ENCODE data around the gene VSTM4.

Gene VSTM4

DNA sequence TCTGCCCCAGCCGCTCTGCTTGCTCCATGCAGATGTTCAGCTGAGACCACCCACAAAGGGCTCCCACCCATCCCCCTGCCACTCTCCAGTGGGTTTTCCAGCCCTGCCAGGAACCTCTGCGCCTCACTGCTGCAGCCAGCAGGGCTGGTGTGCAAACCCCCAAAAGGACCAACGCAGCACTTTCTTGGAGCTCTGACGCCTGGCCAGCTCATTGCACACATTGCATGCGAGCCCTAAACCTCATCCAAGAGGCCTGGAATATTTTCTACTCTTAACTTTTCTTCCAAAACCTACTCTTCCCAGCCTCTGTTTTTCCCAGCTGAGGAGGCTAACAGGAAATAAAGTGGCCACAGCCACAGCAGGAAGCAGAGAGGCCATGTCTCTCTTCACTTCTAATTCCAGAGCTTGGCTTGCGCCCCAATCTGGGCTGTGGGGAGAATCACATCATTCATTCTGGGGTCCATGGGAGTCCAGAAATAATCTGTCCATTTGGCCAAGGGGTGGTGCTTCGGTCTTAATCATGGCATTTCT is 23.1 kb upstream of the VSTM4 start:
- TF ChIP-seq, protein P1, sequence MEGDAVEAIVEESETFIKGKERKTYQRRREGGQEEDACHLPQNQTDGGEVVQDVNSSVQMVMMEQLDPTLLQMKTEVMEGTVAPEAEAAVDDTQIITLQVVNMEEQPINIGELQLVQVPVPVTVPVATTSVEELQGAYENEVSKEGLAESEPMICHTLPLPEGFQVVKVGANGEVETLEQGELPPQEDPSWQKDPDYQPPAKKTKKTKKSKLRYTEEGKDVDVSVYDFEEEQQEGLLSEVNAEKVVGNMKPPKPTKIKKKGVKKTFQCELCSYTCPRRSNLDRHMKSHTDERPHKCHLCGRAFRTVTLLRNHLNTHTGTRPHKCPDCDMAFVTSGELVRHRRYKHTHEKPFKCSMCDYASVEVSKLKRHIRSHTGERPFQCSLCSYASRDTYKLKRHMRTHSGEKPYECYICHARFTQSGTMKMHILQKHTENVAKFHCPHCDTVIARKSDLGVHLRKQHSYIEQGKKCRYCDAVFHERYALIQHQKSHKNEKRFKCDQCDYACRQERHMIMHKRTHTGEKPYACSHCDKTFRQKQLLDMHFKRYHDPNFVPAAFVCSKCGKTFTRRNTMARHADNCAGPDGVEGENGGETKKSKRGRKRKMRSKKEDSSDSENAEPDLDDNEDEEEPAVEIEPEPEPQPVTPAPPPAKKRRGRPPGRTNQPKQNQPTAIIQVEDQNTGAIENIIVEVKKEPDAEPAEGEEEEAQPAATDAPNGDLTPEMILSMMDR (IDR thresholded peaks at IDR 0.05; ENCODE audit: extremely low read depth, insufficient read depth, missing control alignments), result no peak
- in situ Hi-C loops (cut with MboI; ENCODE audit: low pct_unique_long_range_greater_than_20kb, low sequenced_read_pairs, unreplicated experiment), result no loop called here
- DNase-seq (ENCODE audit: low spot score), result no peak

DNA sequence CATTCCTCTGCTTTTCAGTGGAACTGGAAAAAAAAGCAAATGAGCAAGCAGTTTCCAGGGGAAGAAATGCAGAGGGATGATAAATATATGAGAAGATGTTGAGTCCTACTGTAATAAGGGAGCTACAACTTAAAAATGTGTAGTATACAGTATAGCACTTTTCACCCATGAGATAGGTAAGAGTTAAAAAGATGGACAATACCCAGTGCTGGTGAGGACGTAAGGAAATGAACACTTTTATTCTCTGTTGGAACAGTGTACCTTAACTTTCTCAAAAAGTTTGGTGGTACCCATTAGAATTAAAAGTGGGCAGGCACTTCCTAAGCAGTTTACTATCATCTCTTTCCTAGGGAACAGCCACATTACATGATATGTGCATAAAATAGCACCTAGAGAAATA is 21.2 kb upstream of the VSTM4 start:
- TF ChIP-seq, protein P1 (IDR thresholded peaks at IDR 0.05; ENCODE audit: extremely low read depth, insufficient read depth, missing control alignments), result no peak
- DNase-seq (ENCODE audit: low spot score), result no peak
- in situ Hi-C loops (cut with MboI; ENCODE audit: low pct_unique_long_range_greater_than_20kb, low sequenced_read_pairs, unreplicated experiment), result no loop called here

DNA sequence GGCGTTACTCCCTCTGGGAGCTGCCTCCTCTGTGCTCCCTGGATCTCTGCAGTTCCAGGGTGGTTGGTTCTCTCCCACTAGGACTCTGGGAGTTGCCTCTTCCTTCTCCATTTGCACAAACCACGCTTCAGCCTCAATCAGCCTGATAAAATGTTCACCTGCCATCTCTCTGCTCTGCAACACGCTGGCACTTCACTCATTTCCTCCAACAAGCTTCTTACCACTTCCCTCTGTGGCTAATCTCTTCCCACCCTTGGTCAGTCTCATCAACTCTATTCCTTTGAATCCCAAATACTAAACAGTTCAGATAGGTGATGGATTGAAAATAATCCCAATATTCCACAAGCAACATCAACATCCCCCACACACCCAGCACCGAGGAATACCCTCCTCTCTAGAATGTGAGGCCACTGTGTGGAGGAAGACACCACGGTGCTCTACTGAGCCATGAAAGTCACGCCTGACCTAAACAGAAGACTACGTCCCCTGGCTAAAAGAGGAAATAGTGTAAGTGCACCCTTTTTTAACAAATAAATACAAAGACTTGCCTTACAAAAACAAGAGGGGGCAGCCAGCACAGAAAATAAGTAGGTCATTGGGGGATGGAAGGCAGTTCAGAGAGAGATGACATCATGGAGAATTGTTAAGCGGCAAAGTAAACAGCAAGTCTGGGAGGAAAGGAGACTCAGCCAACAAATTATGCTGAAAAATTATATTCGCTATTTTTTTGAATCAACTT is 20.4 kb upstream of the VSTM4 start:
- in situ Hi-C loops (cut with MboI; ENCODE audit: low pct_unique_long_range_greater_than_20kb, low sequenced_read_pairs, unreplicated experiment), result no loop called here
- DNase-seq (ENCODE audit: low spot score), result peak; percentile 60
- TF ChIP-seq, protein P1 (IDR thresholded peaks at IDR 0.05; ENCODE audit: extremely low read depth, insufficient read depth, missing control alignments), result no peak

DNA sequence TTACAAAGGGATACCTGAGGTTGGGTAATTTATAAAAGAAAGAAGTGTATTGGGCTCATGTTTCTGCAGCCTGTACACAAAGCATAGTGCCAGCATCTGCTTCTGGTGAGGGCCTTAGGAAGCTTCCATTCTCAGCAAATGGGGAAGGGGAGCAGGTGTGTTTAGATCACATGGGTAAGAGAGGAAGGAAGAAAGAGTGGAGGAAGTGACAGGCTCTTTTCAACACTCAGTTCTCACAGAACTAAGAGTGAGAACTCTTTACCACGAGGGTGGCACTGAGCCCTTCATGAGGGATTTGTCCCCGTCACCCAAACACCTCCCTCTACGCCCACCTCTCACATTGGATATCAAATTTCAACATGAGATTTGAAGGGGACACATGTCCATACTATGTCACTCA is 19.0 kb upstream of the VSTM4 start:
- TF ChIP-seq, protein P1 (IDR thresholded peaks at IDR 0.05; ENCODE audit: extremely low read depth, insufficient read depth, missing control alignments), result no peak
- in situ Hi-C loops (cut with MboI; ENCODE audit: low pct_unique_long_range_greater_than_20kb, low sequenced_read_pairs, unreplicated experiment), result no loop called here
- no peak for DNase-seq (ENCODE audit: low spot score)

DNA sequence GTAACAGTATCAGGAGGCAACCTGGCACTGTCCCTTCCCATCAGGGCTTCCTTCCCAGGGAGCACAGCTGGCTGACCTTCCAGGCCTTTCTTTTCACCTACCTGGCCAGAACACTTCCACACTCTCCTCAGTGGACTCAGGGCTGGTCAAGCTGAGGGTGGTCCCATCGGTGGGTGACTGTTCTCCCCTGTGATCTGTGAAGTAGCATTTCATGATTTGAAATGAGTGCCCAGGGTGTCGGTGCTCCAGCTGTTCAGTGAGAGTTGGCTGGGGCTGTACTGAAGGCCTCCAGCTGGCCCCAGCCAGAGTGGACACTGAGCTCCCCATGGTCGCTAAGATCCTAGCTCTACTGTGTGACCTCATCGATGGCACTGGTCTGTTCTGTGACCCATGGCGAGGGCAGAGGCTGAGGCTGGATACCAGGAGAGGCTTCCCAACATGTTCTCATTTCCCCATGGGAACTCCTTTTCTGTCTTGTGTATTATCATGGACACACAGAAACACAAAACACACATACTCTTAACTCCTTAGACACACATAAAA is 18.5 kb upstream of the VSTM4 start, which contains the start of gene FAM170B:
Gene FAM170B, minus strand, starts transcription at position 316 of the 543 bp plus-strand sequence. Its CDS starts 103 bp downstream, at position 213.
- no peak for DNase-seq (ENCODE audit: low spot score)
- TF ChIP-seq, protein P1 (IDR thresholded peaks at IDR 0.05; ENCODE audit: extremely low read depth, insufficient read depth, missing control alignments), result no peak
- in situ Hi-C loops (cut with MboI; ENCODE audit: low pct_unique_long_range_greater_than_20kb, low sequenced_read_pairs, unreplicated experiment), result no loop called here

DNA sequence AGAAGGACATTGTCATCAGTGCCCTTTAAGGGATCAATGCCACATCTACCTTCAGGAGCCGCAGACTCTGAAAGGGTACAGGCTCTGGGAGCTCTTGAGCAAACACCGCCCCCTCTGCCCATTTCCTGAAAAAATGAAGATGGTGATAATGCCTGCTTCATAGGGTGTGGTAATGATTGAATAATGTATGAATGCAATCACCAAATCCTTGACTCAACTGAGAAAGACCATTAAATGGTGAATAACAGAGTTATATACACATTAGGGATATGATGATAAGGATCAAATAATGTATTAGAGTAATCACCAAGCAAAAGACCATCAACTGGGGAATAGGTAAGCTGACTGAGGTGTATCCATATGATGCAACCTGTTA is 17.0 kb upstream of the VSTM4 start:
- TF ChIP-seq, protein P1 (IDR thresholded peaks at IDR 0.05; ENCODE audit: extremely low read depth, insufficient read depth, missing control alignments), result no peak
- in situ Hi-C loops (cut with MboI; ENCODE audit: low pct_unique_long_range_greater_than_20kb, low sequenced_read_pairs, unreplicated experiment), result no loop called here
- no peak for DNase-seq (ENCODE audit: low spot score)

All from GM13977 (cell line).